Measurements from ENCODE around the gene FAM193A. TPM values are rescaled to one million over a fixed set of nuclear protein-coding genes. Genes with fewer than 3 reads are reported as not detected.
A peak's percentile ranks its signal among the peaks of the same experiment; 100 is the strongest.
"Not testable (repeated sequence)": the region's sequence is repeated elsewhere in the genome, so short reads cannot be mapped to it uniquely, and the experiment has no call there.

The FAM193A gene
- total RNA-seq, 1 donor from 2014 or later = 36.2 TPM

GRCh38 chr4:2608291-2608690 lies 71.8 kb downstream of the FAM193A start:
- DNase-seq (ENCODE audit: low spot score) = no peak

DNA sequence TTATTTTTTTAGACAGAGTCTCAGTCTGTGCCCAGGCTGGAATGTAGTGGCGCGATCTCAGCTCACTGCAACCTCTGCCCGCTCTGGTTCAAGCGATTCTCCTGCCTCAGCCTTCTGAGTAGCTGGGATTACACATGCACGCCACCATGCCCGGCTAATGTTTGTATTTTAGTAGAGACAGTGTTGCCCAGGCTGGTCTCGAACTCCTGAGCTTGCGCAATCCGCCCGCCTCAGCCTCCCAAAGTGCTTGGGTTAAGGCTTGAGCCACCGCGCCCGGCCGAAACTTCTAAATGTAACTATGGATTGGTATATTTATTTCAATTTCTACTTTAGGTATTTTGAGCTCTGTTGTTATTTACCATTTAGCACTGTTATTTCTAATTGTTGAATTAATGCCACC lies 79.4 kb downstream of the FAM193A start:
- DNase-seq (ENCODE audit: low spot score) = no peak

GRCh38 chr4:2617955-2618354 lies 81.5 kb downstream of the FAM193A start:
- DNase-seq (ENCODE audit: low spot score) = no peak

DNA sequence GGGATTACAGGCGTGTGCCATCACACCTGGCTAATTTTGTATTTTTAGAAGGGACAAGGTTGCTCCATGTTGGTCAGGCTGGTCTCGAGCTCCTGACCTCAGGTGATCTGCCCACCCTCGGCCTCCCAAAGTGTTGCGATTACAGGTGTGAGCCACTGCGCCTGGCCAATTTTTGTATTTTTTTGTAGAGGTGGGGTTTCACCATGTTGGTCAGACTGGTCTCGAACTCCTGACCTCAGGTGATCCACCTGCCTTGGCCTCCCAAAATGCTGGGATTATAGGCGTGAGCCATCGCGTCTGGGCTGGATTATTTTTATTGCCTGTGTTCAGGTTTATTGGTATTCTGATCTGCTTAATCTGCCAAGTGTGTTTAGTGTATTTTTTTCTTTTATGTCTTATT lies 82.3 kb downstream of the FAM193A start:
- not testable (repeated sequence) for DNase-seq (ENCODE audit: low spot score)

DNA sequence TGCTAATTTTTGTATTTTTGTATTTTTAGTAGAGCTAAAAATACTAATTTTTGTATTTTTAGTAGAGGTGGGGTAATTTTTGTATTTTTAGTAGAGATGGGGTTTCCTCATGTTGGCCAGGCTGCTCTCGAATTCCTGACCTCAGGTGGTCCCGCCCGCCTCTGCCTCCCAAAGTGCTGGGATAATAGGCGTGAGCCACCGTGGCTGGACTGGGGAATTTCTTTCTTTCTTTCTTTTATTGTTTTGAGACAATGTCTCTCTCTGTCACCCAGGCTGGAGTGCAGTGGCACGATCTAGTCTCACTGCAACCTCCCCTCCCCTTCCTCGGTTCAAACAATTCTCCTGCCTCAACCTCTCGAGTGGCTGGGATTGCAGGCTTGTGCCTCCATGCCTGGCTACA lies 83.0 kb downstream of the FAM193A start:
- DNase-seq (ENCODE audit: low spot score) = no peak

DNA sequence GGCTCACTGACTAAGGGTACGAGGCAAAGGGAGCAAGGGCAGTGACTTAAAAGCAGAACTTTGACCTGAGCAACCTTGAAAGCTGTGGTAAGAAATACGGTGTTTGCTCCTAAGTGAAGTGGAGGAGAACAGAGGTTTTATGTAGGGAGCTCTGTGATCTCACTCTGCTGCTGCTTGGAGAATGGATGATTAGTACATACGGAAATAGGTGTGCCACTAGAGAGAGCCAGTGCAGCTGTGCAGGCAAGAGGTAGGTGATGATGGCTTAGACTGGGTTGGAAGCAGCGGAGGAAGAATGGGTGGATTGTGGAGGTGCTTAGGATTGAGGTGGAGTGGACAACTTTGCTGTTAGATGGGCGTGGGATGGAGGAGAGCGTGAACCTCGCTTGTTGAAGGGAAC lies 85.0 kb downstream of the FAM193A start:
- DNase-seq (ENCODE audit: low spot score) = no peak

- no peak for DNase-seq (ENCODE audit: low spot score)
These were observed 87.0 kb downstream of the FAM193A start for GRCh38 chr4:2623442-2623841.

GRCh38 chr4:2624782-2625530 lies 88.5 kb downstream of the FAM193A start:
- no peak for DNase-seq (ENCODE audit: low spot score)

DNA sequence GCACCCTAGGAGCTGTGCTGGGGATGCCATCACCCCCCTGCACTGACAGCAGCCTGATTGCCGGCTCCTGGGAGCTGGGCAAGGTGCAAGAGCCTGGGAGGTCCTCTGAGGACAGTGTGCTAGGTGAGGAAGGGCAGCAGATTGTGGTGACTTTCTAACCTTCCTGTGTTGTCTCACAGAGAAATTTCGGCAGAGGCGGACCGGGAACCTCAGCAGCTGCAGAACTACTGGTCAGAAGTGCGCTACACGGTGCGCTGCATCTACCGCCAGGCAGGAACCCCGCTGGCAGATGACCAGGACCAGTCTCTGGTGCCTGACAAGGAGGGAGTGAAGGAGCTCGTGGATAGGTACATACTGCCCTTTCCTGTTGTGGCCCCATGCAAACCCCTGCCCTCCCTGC lies 89.8 kb downstream of the FAM193A start:
- DNase-seq (ENCODE audit: low spot score) = no peak

- DNase-seq (ENCODE audit: low spot score) = no peak
These were observed 94.3 kb downstream of the FAM193A start for GRCh38 chr4:2630556-2631273.

DNA sequence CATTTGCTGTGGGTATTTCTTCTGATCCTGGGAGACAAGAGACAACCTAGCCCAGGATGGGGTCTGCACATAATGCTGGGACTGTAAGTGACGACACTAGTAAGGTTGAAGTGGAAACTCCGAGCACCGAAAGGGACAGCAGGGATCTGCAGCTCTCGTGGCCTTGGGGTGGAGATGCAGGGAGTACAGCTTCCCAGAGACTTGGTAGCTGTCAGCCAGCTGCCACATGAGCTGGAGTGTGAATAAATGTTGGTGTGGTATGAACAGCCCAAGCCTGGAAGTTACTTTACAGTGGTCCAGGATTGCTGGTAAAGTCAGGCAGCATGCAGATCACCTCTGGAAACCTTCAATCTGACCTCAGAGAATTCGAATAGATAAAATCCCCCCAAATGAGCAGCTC lies 97.6 kb downstream of the FAM193A start:
- DNase-seq (ENCODE audit: low spot score) = no peak

DNA sequence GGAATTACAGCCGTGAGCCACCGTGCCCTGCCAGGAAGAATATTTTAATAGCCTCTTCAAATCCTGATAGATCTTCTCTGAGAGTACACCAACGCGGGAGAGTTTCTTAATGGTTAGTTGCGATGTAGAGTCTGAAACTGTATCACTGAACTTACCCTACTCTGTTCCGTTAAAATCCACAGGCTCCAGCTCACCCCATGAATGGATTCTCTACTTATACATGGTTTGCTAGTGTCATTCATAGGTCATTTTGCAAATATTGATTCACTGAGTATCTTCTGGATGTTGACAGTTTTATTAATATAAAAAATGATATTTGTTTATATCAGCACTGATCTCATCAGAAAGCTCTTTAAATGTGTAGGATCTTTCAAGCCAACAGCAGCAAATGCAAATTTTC lies 99.9 kb downstream of the FAM193A start:
- no peak for DNase-seq (ENCODE audit: low spot score)

- DNase-seq (ENCODE audit: low spot score) = not testable (repeated sequence)
These were observed 100.5 kb downstream of the FAM193A start for GRCh38 chr4:2636994-2637393.

DNA sequence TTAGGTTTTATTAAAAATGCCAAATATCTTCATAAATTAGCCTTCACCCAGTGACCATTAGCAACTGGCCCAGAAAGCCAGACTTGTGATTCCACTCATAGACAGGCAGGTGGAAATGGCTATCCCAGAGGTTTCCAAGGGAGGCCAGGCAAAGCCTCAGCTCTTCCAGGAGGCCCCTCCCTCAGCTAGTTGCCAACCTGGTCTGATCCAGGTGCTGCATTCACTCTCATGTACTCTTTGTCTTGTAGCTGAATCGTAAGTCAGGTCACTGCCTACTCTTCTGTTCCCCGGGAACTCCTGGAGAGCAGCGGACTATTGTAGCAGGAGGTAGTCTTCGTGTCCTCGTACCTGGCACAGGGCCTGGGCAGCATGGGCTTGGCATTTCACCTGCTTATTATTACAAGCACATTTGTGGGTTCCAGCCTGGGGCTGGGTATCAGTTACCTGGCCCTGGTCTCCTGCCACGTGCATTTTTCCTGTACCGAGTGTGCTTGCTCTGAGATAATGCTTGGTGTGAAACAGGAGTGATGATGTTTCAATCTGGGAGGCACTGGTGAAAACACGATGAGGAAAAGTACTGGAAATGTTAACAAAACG lies 101.6 kb downstream of the FAM193A start:
- no peak for DNase-seq (ENCODE audit: low spot score)

DNA sequence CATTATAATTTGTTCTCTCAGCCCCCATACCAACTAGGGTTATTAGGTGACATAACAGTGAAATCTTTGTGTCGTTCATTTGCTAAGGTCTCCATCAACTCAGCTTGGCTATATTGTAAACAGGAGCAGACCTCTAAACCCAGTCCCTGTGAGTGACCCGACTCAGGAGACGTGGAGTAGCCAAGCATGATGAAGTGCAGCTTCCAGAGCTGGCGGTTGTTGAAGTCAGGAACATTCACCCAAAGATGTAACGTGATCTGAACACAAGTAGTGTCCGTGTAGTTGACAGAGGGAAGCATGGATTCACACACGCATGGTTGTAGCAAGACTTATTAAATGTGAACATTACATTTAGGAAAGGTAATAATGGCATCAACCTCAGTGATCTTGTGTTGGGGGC lies 102.3 kb downstream of the FAM193A start:
- no peak for DNase-seq (ENCODE audit: low spot score)

GRCh38 chr4:2642968-2643367 lies 106.5 kb downstream of the FAM193A start:
- DNase-seq (ENCODE audit: low spot score) = no peak

DNA sequence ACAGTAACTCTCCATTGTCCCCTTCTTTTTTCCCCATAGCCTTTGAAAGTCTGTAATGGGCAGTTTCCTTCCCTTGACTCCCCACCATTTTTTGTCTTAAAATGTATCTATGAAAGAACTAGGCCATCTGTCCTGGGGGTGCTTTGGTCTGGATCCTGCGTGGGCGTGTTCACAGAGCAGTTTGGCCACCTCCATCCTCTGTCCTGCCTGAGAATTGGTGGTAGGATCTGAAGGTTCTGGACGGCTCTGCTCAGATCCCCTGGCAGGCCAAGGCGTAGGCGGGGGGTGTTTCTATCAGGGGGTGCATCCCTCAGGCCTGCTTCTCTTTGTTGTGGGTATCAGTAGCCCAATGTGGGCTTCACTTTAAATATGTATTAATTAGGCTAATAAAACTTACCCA lies 107.1 kb downstream of the FAM193A start:
- DNase-seq (ENCODE audit: low spot score) = no peak

- no peak for DNase-seq (ENCODE audit: low spot score)
These were observed 110.1 kb downstream of the FAM193A start for GRCh38 chr4:2646396-2647149.

GRCh38 chr4:2647403-2648158 lies 111.1 kb downstream of the FAM193A start:
- DNase-seq (ENCODE audit: low spot score) = no peak

- no peak for DNase-seq (ENCODE audit: low spot score)
These were observed 111.8 kb downstream of the FAM193A start for GRCh38 chr4:2648159-2648814.

DNA sequence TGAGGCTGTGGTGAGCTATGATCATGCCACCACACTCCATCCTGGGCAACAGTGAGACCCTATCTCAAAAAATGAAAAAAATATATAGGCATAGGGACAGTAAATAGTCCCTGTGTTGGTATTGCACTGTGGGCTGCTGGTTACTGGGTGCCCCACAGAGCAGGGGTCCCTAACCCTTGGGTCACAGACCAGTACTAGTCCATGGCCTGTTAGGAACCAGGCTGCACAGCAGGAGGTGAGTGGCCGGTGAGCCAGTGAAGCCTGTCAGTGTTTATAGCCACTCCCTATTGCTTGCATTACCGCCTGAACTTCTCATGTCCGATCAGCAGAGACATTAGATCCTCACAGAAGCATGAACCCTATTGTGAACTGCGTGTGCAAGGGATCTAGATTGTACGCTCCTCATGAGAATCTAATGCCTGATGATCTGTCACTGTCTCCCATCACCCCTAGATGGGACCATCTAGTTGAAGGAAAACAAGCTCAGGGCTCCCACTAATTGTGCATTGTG lies 113.2 kb downstream of the FAM193A start:
- DNase-seq (ENCODE audit: low spot score) = peak; percentile 18

Measured in ureter (tissue), 1 donor.